Measurements from ENCODE around the gene TMEM204.

Gene TMEM204

DNA sequence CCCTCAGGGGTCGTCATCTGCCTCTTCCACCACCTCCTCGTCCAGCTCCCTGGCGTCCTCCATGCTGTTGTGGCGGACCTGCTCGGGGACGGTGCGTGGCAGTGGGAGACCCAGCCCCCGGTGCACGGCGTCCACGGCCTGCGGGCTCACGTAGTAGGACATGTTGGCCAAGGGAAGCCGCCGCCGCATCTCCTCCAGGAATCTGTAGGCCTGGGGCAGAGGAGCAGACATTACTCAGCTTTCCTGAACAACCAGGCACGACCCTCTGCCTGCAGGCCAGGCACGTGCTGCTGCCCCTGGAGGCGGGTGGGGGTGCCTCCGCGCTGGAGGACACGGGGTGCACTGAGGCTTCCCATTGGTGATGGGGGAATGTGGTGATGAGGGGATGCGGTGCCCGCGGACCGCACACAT is 22.5 kb upstream of the TMEM204 start:
- in situ Hi-C loops (cut with MboI; ENCODE audit: low sequenced_read_pairs, unreplicated experiment): no loop called here
- no peak for DNase-seq (ENCODE audit: low spot score)
- TF ChIP-seq, protein P1, sequence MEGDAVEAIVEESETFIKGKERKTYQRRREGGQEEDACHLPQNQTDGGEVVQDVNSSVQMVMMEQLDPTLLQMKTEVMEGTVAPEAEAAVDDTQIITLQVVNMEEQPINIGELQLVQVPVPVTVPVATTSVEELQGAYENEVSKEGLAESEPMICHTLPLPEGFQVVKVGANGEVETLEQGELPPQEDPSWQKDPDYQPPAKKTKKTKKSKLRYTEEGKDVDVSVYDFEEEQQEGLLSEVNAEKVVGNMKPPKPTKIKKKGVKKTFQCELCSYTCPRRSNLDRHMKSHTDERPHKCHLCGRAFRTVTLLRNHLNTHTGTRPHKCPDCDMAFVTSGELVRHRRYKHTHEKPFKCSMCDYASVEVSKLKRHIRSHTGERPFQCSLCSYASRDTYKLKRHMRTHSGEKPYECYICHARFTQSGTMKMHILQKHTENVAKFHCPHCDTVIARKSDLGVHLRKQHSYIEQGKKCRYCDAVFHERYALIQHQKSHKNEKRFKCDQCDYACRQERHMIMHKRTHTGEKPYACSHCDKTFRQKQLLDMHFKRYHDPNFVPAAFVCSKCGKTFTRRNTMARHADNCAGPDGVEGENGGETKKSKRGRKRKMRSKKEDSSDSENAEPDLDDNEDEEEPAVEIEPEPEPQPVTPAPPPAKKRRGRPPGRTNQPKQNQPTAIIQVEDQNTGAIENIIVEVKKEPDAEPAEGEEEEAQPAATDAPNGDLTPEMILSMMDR (IDR thresholded peaks at IDR 0.05; ENCODE audit: borderline replicate concordance, control extremely low read depth, extremely low read depth, insufficient read depth, missing control alignments): no peak

DNA sequence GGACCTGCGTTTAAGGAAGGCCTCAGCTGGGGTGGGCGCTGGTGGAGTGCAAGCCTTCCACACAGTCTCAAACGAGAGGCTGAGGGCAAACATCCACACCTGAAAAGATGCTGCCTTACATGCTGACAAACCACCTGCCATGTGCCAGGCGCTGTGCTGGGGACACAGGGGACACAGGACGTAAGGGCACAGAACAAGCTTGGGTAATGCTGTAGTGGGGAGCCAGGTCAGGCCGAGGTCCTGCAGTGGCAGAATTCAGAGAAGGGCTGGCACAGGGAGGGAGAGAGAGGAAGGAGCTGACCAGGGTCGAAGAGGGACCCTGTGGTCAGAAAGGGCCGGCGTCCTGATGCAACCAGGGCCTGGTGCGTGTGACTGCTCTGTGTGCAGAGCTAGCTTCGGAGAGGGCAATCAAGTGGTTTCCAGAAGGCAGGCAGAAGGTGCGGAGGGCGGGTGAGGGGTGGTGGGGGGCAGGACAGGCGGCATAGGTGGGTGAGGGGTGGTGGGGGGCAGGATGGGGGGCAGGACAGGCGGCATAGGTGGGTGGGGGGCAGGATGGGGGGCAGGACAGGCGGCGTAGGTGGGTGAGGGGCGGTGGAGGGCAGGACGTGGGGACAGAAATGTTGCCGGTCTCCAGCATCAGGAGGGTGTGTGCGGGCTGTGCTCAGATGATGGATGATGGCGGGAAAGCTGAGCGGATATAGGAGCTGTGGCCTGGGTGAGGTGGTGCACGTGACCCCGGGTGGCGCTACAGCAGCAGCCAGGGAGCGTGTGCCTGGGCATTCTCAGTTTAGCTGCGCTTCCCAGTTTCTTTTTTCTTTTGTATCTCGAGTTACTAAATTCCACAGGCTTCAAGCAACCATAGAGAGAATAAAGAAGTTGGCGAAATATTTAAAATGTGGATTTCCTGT is 21.6 kb upstream of the TMEM204 start:
- no peak for DNase-seq (ENCODE audit: low spot score)
- in situ Hi-C loops (cut with MboI; ENCODE audit: low sequenced_read_pairs, unreplicated experiment): no loop called here
- TF ChIP-seq, protein P1 (IDR thresholded peaks at IDR 0.05; ENCODE audit: borderline replicate concordance, control extremely low read depth, extremely low read depth, insufficient read depth, missing control alignments): no peak

DNA sequence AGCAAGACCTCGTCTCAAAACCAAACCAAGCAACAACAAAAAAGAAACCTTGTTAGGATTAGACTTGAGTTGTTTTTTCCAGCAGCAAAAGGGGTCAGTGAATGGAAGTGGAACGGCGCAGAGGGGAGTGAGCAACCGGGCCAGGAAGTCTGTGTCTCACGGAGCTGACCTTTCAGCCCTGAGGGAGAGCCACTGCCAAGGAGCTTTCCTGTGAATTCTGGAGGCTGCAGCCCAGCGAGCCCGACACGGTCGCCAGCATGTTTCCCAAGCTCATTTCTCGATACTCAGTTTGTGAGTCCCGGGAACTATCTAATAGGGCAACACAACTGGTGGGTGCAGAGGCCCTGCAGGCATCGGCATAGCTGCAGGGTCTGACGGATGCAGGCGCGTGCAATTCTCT is 20.7 kb upstream of the TMEM204 start:
- no peak for DNase-seq (ENCODE audit: low spot score)
- TF ChIP-seq, protein P1 (IDR thresholded peaks at IDR 0.05; ENCODE audit: borderline replicate concordance, control extremely low read depth, extremely low read depth, insufficient read depth, missing control alignments): no peak
- in situ Hi-C loops (cut with MboI; ENCODE audit: low sequenced_read_pairs, unreplicated experiment): no loop called here

DNA sequence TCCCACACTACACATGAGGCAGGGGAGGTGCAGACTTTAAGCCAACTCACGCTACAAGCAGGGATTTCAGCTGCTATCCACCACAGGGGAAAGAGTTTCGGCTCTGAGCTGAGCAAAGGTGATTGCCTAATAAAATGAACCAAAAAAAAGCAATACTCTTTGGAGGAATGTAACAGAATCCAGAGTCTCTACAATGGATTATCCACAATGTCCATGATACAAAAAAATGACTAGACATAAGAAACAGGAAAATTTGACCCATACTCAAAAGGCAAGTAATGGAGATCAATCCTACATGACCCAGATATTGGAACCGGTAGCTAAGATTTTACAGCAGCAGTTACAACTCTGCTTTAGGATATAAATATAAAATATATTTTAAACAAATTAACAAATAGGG is 19.0 kb upstream of the TMEM204 start:
- TF ChIP-seq, protein P1 (IDR thresholded peaks at IDR 0.05; ENCODE audit: borderline replicate concordance, control extremely low read depth, extremely low read depth, insufficient read depth, missing control alignments): no peak
- in situ Hi-C loops (cut with MboI; ENCODE audit: low sequenced_read_pairs, unreplicated experiment): no loop called here
- DNase-seq (ENCODE audit: low spot score): no peak

DNA sequence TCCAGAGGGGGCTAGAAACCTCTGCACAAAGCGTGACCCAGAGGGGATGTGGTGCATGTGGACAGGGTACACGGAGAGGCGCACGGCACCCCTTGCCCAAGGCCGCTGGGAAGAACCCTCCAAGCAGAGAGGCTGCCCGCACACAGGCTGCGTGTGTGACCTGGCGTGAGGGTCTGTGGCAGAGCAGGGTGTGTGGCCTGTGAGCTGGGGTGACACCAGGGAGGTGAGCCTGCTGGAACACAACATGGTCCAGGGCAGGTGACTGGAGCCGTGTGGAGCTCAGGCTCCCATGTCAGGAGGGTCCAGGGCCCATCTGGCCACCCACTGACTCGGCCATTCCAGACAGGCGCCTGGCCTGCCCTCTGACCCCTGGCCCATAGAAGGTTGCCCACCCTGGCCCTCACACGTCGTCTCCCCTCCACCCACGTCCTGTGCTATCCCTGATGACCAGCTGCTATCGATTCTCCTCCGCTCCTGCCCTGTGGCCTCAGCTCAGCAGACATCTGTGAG is 14.8 kb upstream of the TMEM204 start:
- TF ChIP-seq, protein P1 (IDR thresholded peaks at IDR 0.05; ENCODE audit: borderline replicate concordance, control extremely low read depth, extremely low read depth, insufficient read depth, missing control alignments): no peak
- in situ Hi-C loops (cut with MboI; ENCODE audit: low sequenced_read_pairs, unreplicated experiment): no loop called here
- DNase-seq (ENCODE audit: low spot score): no peak

DNA sequence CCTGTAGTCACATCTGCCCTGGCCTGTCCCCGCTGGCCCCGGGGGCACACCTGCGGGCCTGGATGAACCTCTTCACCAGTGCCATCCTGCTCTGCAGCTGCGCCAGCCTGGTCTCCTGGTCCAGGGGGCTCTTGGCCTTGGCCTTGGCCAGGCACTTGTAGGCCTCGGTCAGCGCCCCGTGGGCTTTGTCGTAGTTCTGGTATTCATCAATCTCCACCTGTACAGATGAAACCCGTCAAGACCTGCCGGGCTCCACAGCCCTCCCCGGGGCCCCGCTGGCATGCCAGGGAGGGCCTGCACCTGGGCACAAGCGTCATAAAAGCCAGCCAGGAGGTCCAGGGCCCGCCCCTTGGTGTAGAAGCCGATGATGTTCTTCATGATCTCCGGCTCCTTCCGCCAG is 13.6 kb upstream of the TMEM204 start:
- DNase-seq (ENCODE audit: low spot score): no peak
- in situ Hi-C loops (cut with MboI; ENCODE audit: low sequenced_read_pairs, unreplicated experiment): no loop called here
- TF ChIP-seq, protein P1 (IDR thresholded peaks at IDR 0.05; ENCODE audit: borderline replicate concordance, control extremely low read depth, extremely low read depth, insufficient read depth, missing control alignments): no peak
